ENCODE data around the gene PATJ.
"Not testable (repeated sequence)": the region's sequence is repeated elsewhere in the genome, so short reads cannot be mapped to it uniquely, and the experiment has no call there.

Gene PATJ

DNA sequence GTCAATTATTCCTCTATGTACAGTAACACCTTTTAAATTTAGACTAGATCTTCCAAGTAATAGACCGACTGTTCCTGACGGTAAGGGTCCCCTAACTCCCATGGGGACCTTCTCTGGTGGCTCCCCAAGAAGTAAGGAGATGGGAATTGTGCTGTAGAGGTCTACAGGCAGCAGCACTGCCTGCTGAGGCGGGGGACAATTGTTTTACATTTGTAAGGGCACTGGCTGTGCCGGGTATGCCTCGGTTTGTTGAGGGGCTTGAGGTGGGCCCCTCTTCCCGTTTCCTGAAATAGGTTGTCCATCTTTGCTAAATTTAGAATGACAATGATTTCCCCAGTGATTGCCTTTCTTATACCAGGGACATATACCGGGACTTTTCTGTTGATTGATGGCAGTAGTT lies 439.3 kb downstream of the PATJ start:
- DNase-seq: no peak

DNA sequence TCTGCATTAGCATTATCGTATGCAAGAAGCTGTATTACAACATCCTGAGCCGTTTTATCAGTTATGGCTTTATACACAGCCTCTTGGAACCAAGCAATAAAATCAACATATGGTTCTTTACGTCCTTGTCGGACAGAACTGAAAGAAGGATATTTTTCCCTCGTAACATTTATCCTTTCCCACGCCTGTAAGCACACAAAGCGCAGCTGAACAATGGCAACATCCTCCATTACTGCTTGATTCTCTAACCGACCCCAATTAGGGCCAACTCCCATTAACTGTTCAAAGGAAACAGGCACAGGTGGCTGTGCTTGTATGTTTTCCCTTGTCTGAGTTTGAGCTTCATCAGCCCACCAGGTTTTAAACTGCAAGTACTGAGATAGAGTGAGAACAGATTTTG lies 439.9 kb downstream of the PATJ start:
- peak; percentile 79 for DNase-seq

DNA sequence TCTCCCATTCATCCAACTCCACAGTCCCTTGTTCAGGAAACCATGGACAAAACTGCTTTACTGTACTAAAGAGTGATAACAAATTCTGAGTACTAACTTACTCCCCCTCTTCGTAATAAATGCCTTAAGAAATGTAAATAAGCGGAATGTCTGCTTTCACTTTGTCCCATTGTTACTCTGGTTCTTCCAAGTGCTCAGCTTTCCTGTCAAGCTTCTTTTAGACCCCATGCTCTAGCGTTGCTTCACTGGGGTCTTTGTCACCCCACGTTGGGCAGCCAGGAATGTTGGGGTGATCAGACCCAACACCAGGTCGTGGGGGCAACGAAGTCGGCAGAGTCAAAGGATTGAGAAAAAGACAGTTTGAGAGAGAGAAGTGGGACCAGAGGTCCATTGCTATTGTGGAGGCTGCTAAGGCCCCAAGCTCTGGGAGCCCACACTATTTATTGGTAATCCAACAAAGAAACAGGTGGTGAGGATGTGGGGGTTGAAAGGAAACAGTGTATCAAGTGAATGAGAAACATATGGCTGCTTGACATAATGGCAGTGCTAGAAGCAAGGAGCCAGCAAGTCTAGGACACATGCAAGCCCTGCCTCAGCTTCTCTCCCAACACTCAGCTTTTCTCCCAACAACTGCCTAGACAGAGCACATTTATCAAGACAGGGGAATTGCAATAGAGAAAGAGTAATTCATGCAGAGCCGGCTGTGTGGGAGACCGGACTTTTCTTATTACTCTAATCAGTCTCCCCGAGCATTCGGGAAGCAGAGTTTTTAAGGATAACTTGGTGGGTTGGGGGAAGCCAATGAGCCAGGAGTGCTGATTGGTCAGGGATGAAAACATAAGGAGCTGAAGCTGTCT lies 441.1 kb downstream of the PATJ start:
- not testable (repeated sequence) for DNase-seq

DNA sequence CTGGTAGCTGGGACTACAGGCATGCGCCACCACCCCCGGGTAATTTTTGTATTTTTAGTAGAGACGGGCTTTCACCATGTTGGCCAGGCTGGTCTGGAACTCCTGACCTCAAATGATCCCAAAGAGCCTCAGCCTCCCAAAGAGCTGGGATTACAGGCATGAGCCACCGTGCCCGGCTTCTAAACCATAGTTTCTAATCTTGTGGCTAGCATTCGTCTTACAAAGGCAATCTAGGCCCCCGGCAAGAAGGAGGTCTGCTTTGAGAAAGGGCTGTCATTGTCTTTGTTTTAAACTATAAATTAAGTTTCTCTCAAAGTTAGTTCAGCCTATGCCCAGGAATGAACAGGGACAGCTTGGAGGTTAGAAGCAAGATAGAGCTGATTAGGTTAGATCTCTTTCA lies 442.1 kb downstream of the PATJ start:
- DNase-seq: no peak

DNA sequence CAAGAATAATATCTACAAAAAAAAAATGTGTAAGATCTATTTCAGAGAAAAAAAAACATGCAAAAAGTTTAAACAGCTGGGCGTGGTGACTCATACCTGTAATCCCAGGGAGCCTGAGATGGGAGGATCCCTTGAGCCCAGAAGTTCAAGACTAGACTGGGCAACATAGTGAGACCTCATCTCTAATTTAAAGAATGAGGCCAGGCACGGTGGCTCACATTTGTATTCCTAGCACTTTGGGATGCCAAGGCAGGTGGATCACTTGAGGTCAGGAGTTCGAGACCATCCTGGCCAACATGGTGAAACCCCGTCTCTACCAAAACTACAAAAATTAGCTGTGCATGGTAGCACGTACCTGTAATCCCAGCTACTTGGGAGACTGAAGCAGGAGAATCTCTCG lies 443.0 kb downstream of the PATJ start:
- not testable (repeated sequence) for DNase-seq

DNA sequence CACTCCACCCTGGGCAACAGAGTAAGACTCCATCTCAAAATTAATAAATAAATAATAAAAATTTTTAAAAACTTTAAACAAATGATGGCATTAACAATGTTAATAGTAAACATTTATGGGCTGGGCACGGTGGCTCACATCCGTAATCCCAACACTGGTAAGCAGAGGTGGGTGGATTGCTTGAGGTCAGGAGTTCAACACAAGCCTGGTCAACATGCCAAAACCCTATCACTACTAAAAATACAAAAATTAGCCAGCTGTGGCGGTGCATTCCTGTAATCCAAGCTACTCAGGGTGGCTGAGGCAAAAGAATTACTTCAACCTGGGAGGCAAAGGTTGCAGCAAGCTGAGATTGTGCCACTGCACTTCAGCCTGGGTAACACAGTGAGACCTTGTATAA lies 443.4 kb downstream of the PATJ start:
- DNase-seq: no peak

DNA sequence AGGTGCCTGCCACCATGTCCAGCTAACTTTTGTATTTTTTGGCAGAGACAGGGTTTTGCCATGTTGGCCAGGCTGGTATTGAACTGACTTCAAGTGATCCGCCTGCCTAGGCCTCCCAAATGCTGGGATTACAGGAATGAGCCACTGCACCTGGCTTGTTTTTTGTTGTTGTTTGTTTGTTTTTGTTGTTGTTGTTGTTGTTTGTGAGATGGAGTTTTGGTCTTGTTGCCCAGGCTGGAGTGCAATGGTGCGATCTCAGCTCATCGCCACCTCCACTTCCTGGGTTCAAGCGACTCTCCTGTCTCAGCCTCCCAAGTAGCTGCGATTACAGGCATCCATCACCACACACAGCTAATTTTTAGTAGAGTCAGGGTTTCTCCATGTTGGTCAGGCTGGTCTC lies 445.3 kb downstream of the PATJ start:
- no peak for DNase-seq

DNA sequence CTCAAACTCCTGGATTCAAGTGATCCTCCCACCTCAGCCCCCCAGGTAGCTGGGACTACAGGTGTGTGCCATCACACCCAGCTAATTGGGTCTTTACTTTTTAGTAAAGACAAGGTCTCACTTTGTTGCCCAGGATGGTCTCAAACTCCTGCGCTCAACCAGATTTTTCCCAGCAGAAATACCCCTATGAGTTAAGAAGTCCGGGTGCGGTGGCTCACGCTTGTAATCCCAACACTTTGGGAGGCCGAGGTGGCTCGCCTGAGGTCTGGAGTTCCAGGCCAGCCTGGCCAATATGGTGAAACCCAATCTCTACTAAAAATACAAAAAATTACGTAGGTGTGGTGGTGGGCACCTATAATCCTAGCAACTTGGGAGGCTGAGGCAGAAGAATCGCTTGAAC lies 445.8 kb downstream of the PATJ start:
- no peak for DNase-seq

DNA sequence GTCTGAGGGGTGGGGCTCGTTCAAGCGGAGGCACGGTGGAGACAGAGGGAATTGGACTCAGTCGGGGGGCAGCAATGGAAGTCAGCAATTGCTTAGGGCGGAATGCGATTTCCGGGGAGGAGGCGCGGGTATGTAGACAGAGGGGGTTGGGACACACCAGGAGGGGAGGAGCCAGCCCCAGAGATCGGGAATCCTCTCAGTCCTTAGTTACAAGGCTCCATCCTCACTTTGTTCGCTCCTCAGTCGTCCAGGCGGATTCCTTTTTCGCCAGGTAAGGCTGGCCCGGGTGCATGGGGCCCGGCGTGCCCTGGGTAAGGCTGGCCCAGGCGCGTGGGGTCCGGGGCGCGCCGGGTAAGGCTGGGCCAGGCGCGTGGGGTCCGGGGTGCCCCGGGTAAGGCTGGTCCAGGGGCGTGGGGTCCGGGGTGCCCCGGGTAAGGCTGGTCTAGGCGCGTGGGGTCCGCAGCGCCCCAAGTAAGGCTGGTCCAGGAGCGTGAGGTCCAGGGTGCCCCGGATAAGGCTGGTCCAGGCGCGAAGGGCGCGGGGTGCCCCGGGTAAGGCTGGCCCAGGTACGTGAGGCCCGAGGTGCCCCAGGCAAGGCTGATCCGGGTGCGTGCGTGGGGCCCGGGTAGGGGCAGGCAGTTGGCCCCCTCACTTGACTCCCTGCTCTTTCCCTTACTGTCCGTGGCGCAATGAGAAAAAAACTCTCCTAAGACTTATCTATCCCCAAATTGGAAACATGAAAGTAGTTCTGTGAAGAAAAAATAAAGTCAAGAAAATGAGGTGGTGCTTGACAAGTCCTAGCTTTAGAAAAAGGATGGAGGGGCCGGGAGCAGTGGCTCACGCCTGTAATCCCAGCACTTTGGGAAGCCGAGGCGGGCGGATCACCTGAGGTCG lies 452.6 kb downstream of the PATJ start, which contains the start of gene L1TD1:
L1TD1 (plus strand) TSS at position 199 of the 894 bp plus-strand sequence. CDS start 11,780 bp downstream, outside the sequence.
- DNase-seq: no peak

DNA sequence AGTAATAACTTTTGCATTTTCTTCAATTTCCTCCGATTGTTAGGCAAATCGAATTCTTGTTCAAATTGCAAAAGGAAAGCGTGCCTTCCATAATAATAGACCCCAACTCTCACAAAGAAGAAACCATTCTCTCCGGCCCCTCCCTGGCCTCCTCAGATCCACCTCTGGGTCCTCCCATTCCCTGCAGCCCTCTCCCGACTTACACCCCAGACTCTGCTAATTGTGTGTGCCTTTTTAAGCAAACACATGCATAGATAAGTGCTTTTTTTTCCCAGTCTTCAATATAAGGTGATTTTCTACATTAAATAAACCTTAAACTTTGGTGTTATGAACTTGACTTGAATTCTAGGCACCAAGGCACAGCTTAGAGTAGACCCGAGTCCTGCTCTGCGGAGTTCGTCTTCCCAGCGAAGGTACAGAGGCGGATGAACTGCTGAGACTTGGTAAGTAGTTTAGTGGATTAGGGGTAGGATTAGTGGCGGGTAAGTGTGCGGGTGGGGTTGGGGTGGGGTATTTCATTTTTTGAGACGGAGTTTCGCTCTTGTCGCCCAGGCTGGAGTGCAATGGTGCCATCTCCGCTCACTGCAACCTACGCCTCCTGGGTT lies 453.9 kb downstream of the PATJ start:
- DNase-seq: no peak

DNA sequence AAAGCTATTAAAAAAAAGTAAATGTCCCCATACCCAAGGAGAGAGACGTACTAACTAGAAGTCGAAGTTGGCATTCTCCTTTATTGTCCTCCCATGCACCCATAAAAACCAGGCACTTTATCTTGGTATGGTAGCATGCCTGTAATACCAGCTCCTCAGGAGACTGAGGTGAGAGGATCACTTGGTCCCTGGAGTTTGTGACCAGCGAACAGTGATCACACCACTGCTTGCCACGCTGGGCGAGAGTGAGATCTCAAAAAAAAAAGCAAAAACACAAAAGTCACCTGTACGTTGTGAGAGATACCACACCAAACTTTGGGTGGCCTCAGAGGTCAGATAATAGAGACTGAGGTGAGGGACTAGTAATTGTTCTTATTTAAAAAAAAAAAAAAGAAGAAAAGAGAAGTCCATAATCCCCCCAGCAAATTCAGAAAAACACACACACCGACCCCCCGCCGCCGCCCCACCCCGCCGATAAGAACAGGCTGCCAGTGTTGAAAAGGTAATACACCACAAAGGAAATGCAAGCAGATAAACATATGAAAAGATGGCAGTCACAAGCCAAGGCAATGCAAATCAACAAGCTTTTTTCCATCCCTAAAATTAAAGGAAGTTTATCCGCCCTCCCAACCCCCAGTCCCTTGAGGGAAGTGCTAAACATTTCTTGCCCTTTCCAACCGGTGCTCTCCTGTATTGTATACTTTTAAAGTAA lies 455.9 kb downstream of the PATJ start:
- DNase-seq: no peak

DNA sequence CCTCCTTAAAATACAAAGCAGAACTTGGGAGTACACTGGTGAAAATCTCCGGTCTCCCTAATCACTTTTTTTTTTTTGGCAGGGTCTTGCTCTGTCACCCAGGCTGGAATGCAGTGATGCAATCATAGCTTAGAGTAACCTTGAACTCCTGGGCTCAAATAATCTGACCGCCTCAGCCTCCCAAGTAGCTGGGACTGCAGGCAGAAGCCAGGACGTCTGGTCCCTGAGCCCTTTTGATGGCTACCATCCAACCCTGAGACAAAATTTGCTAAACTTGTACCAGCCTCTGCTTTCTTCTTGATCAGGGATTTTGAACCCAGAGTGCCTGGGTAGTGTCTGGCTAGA lies 456.5 kb downstream of the PATJ start:
- no peak for DNase-seq

DNA sequence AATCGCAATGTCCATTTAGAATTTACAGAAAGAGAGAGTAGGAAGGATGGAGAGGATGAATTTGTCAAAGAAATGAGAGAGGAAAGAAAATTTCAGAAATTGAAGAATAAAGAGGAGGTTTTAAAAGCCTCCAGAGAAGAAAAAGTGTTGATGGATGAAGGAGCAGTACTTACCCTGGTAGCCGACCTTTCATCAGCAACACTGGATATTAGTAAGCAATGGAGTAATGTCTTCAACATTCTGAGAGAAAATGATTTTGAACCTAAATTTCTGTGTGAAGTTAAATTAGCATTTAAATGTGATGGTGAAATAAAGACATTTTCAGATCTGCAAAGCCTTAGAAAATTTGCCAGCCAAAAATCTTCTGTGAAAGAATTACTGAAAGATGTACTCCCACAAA lies 464.9 kb downstream of the PATJ start:
- no peak for DNase-seq

DNA sequence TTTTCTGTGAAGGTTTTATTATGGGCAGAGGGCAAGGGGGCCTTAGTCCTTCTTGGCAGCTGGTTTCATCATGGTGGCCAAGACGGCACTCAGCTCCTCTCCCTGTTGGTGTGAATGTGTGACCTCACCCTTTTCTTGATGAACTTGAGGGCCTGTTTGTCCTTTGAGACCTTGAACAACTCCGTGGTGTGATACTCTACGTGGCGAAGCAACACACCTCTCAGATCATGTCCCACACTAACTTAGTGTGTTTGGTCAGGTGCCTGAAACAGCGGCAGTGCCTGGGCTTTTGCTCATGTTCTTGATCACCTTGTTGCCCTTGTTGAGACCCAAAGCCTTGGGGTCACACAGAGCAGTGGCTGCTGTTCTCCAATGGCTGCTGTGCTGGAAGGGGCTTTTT lies 465.8 kb downstream of the PATJ start:
- no peak for DNase-seq

DNA sequence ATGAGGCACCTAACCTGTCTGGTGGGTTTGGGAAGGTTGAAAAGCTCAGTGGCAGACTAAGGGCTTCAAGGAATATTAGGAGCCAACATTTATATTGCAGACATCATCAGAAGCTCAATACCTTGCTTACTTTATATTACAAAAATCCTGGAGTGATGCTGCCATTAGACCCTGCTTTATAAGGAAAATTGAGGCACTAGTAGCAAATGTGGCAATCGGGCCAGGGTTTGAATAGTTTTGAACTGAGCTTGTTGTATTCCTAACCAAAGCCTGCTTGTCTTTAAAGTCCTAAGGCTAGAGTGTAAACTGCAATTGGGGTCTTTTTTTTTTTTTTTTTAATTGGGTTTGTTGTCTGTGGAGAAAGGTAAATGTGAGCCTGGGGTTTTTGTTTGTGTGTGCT lies 466.7 kb downstream of the PATJ start:
- no peak for DNase-seq

DNA sequence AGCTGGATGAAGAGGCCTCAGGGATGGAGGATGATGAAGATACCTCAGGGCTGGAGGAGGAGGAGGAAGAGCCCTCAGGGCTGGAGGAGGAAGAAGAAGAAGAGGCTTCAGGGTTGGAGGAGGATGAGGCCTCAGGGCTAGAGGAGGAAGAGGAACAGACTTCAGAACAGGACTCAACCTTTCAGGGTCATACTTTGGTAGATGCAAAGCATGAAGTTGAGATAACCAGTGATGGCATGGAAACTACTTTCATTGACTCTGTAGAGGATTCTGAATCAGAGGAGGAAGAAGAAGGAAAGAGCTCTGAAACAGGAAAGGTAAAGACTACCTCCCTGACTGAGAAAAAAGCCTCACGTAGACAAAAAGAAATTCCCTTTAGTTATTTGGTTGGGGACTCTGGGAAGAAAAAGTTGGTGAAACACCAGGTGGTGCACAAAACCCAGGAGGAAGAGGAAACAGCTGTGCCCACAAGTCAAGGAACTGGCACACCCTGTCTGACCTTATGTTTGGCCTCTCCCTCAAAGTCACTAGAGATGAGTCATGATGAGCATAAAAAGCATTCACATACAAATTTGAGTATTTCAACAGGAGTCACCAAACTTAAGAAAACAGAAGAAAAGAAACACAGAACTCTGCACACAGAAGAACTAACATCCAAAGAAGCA lies 467.8 kb downstream of the PATJ start:
- DNase-seq: no peak

DNA sequence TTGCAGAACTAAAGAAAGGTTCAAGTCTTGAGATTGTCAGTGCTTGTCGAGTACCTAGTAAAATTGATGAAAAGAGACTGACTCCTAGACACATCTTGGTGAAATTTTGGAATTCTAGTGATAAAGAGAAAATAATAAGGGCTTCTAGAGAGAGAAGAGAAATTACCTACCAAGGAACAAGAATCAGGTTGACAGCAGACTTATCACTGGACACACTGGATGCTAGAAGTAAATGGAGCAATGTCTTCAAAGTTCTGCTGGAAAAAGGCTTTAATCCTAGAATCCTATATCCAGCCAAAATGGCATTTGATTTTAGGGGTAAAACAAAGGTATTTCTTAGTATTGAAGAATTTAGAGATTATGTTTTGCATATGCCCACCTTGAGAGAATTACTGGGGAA lies 468.7 kb downstream of the PATJ start:
- no peak for DNase-seq

DNA sequence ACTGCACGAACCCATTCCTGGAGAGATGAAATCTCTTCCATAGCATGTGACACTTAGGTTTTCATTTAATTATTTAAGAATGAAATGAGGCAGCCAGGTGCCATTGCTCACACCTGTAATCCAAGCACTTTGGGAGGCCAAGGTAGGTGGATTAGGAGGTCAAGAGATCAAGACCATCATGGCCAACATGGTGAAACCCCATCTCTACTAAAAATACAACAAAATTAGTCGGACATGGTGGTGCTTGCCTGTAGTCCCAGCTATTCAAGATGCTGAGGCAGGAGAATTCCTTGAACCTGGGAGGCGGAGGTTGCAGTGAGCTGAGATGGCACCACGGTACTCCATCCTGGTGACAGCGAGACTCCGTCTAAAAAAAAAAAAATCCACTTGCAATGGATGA lies 470.1 kb downstream of the PATJ start:
- DNase-seq: no peak

DNA sequence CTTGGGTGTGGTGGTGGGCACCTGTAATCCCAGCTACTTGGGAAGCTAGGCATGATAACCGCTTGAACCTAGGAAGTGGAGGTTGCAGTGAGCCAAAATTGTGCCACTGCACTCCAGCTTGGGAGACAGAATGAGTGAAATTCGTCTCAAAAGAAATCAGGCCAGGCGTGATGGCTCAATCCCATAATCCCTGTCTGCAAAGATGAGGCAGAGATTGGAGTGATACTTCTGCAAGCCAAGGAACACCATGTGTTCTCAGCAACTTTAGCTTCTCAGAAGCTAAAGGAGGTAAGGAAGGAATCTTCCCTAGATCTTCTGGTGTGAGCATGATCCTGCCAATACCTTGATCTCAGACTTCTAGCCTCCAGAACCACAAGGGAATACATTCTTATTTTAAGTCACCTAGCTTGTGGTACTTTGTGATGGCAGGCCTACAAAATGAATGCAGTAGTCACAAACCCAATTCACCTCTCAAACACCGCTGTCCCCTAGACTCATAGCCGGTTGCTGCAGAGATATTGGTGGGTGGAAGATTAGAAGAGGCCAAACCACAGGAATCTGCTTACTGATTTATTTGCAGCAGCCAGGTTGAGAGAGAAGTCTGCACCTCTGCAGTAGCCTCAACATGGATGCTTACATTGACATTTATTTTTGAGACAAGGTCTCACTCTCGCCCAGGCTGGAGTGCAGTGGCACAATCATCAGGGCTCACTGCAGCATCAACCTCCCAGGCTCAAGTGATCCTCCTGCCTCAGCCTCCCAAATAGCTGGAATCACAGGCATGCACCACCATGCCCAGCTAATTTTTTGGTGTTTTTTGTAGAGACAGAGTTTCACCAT lies 471.0 kb downstream of the PATJ start:
- DNase-seq: no peak

DNA sequence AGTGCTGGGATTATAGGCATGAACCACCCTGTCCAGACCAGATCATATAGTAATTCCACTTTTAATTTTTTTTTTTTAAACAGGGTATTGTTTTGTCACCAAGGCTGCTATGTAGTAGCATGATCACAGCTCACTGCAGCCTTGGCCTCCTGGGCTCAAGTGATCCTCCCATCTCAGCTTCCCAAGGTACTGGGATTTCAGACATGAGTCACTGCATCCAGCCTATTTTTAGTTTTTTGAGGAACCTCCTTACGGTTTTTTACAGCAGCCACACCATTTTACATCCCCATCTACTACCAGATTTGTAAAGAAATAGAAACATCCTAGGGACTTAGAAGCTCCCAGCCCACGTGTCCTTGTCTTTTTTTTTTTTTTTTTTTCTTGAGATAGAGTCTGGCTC lies 476.3 kb downstream of the PATJ start:
- no peak for DNase-seq

DNA sequence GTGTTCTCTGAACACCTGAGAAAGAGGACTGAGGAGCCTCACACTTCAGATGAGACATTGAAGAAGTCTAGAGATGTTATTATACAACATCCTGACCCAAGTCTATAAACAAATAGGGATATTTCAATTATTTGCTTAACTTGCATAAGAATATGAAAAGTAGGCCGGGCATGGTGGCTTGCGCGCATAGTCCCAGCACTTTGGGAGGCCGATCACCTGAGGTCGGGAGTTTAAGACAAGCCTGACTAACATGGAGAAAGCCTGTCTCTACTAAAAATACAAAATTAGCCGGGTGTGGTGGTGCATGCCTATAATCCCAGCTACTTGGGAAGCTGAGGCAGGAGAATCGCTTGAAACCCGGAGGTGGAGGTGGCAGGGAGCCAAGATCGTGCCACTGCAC lies 478.2 kb downstream of the PATJ start:
- DNase-seq: not testable (repeated sequence)

DNA sequence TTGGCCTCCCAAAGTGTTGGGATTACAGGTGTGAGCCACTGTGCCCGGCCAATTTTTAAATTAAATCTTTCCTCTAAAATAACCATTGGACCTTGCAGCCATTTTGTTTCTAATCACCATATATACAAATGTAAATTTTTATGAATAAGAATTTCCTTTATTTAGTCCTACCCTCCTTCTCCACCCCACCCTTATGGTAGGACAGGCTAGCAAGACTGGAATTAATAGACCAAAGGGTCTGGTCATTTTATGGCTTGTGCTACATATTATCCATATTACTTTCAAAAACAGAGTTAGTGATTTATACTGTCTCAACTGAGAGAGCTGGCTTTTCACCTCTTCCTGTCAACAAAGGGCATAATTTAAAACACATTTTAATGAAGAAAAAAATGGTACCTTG lies 478.9 kb downstream of the PATJ start:
- DNase-seq: no peak

All from NCI-H748 treated with DMSO at 0.1 percent for 48 hours (cell line).